Iris pigment epithelial cell (primary cell): ENCODE data around the gene GJA5.
"Not testable (repeated sequence)": the region's sequence is repeated elsewhere in the genome, so short reads cannot be mapped to it uniquely, and the experiment has no call there.

Experiments
- DNase-seq: peaks from one replicate; pipeline ENCODE4 v3.0.0-alpha.2; 2011; ENCODE audit warnings: low read depth

Gene GJA5

GRCh38 chr1:147762233-147763024, 2.0 kb upstream of the GJA5 start:
- DNase-seq, result no peak

GRCh38 chr1:147758379-147759100, 1.9 kb downstream of the GJA5 start:
- no peak for DNase-seq

- DNase-seq, result no peak
Measured at GRCh38 chr1:147757015-147757990, 3.1 kb downstream of the GJA5 start.

GRCh38 chr1:147756341-147756740, 4.1 kb downstream of the GJA5 start:
- DNase-seq, result no peak

GRCh38 chr1:147754661-147755060, 5.7 kb downstream of the GJA5 start:
- DNase-seq, result no peak

GRCh38 chr1:147753081-147753480, 7.3 kb downstream of the GJA5 start:
- no peak for DNase-seq

- no peak for DNase-seq
Measured at GRCh38 chr1:147752511-147752910, 7.9 kb downstream of the GJA5 start.

GRCh38 chr1:147751346-147751745, 9.1 kb downstream of the GJA5 start:
- no peak for DNase-seq

- no peak for DNase-seq
Measured at GRCh38 chr1:147750618-147751217, 9.7 kb downstream of the GJA5 start.

GRCh38 chr1:147749792-147750191, 10.6 kb downstream of the GJA5 start:
- DNase-seq, result no peak

GRCh38 chr1:147748676-147749350, 11.6 kb downstream of the GJA5 start:
- DNase-seq, result no peak

GRCh38 chr1:147747966-147748365, 12.4 kb downstream of the GJA5 start:
- DNase-seq, result no peak

- no peak for DNase-seq
Measured at GRCh38 chr1:147745271-147745670, 15.1 kb downstream of the GJA5 start.

- DNase-seq, result no peak
Measured at GRCh38 chr1:147741065-147741464, 19.3 kb downstream of the GJA5 start.

GRCh38 chr1:147740391-147740790, 20.0 kb downstream of the GJA5 start:
- no peak for DNase-seq

- no peak for DNase-seq
Measured at GRCh38 chr1:147738739-147739476, 21.5 kb downstream of the GJA5 start.

GRCh38 chr1:147738129-147738528, 22.3 kb downstream of the GJA5 start:
- no peak for DNase-seq

- no peak for DNase-seq
Measured at GRCh38 chr1:147736883-147737282, 23.5 kb downstream of the GJA5 start.

- DNase-seq, result no peak
Measured at GRCh38 chr1:147735423-147735822, 25.0 kb downstream of the GJA5 start.

GRCh38 chr1:147734291-147734841, 26.0 kb downstream of the GJA5 start:
- DNase-seq, result not testable (repeated sequence)
